Spleen (tissue), 7 donors: ENCODE results near the gene AKAP5.

ENCODE experiments used
- POLR2AphosphoS5 ChIP-seq, 3 donors: sonication (generic); formaldehyde crosslinking; IDR thresholded peaks; one replicate each; pipeline ENCODE4 v1.5.1; 2017; ENCODE audit warnings: antibody characterized with exemption in 3 of 3
- TF ChIP-seq, protein P1 (sequence below), 11 experiments: fragments of 200-600 bp in 7 of 11; fragments of 450-650 bp in 4 of 11; sonication (generic) in 4 of 11; IDR thresholded peaks in 8 of 11; conservative IDR thresholded peaks in 3 of 11; 1 replicate in 7 of 11; 2 replicates in 4 of 11; pipeline versions ENCODE4 v1.4.0 to v1.8.0; 2016 to 2021; ENCODE audit warnings: antibody characterized with exemption in 11 of 11, inconsistent platforms in 4 of 11, mild to moderate bottlenecking in 1 of 11
- donor health status: DM: no; HTN: no; CAD: no; lungs with moderate emphysema.
- donor health status: DM: no; HTN: no; CAD: no.
- donor health status: DM: no; HTN: no; CAD: no.

- TF ChIP-seq, protein P1, sequence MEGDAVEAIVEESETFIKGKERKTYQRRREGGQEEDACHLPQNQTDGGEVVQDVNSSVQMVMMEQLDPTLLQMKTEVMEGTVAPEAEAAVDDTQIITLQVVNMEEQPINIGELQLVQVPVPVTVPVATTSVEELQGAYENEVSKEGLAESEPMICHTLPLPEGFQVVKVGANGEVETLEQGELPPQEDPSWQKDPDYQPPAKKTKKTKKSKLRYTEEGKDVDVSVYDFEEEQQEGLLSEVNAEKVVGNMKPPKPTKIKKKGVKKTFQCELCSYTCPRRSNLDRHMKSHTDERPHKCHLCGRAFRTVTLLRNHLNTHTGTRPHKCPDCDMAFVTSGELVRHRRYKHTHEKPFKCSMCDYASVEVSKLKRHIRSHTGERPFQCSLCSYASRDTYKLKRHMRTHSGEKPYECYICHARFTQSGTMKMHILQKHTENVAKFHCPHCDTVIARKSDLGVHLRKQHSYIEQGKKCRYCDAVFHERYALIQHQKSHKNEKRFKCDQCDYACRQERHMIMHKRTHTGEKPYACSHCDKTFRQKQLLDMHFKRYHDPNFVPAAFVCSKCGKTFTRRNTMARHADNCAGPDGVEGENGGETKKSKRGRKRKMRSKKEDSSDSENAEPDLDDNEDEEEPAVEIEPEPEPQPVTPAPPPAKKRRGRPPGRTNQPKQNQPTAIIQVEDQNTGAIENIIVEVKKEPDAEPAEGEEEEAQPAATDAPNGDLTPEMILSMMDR (IDR thresholded peaks at IDR 0.05 in 8 of 11, conservative IDR thresholded peaks at IDR 0.05 in 3 of 11): no peak
- peak; percentile 91 to 95 (median 92) for TF ChIP-seq POLR2AphosphoS5 (IDR thresholded peaks at IDR 0.05)
These were observed 38.4 kb downstream of the AKAP5 start, which contains the start of gene ZBTB25 for GRCh38 chr14:64503434-64504309.
